ENCODE results near the gene MRGPRE.

MRGPRE gene

DNA sequence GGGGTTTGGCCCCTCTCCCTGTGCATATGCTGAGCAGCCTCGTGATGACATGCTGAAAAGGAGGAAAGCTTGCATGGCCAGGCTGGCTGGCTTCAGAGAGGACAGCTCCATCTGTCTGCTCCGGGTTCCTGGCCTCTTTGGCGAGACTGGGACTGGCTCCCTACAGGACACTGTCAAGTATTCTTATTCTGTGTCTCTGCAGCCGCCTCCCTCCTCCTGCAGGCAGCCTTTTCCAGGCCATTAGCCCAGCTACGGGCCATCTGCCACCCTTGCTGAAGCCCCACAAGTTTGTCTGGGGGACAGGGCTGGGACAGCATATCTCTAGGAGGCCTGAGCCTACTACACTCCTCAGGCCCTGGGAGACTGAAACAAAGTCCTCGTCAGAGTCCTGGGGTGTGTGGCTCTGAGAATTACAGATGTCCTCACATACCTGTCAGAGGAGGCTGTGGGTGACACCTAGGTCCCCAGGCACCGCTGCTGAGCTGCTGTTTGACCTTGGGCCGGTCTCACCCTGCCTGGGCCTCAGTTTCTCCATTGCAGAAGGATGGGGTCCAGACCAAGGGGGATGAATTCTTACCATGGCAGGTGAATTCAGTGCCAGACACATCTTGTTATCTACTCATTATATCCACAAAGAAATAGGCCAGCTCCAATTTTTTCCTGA lies 24.6 kb downstream of the MRGPRE start:
- no peak for DNase-seq

DNA sequence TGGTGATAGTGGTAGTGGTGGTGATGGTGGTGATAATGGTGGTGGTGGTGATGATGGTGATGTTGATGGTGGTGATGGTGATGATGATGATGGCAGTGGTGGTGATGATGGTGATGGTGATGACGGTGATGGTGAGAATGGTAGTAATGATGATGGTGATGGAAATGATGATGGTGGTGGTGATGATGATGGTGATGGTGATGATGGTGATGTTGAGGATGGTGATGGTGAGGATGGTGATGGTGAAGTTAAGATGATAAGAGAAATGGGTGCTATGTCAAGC lies 25.4 kb downstream of the MRGPRE start:
- DNase-seq: no peak

DNA sequence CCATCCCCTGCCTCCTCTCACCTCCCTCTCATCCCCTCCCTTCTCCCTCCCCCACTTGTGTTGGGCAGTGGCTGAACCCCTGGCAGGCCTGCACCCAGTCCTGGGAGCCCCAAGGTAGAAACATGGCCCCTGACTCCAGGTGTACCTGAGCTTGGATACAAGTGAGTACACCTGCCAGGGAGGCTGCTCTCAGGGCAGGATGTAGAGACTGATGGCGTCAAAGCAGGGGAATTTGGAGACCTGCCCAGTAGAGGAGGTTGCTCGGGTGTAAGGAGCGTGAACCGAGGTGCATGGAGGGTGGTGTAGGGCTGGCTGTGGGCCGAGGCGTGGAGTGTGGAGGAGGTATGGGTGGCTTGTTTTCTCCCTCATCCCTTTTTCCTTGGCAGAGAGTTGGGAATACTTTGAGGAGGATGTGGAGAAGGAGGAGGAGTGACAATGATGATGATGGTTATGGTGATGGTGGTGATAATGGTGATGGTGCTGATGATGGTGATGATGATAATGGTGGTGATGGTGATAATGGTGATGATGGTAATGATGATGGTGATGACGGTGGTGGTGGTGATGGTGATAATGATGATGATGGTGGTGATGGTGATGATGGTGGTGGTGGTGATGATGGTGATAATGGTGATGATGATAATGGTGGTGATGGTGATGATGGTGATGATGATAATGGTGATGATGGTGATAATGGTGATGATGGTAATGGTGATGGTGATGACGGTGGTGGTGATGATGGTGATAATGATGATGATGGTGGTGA lies 25.9 kb downstream of the MRGPRE start:
- no peak for DNase-seq

DNA sequence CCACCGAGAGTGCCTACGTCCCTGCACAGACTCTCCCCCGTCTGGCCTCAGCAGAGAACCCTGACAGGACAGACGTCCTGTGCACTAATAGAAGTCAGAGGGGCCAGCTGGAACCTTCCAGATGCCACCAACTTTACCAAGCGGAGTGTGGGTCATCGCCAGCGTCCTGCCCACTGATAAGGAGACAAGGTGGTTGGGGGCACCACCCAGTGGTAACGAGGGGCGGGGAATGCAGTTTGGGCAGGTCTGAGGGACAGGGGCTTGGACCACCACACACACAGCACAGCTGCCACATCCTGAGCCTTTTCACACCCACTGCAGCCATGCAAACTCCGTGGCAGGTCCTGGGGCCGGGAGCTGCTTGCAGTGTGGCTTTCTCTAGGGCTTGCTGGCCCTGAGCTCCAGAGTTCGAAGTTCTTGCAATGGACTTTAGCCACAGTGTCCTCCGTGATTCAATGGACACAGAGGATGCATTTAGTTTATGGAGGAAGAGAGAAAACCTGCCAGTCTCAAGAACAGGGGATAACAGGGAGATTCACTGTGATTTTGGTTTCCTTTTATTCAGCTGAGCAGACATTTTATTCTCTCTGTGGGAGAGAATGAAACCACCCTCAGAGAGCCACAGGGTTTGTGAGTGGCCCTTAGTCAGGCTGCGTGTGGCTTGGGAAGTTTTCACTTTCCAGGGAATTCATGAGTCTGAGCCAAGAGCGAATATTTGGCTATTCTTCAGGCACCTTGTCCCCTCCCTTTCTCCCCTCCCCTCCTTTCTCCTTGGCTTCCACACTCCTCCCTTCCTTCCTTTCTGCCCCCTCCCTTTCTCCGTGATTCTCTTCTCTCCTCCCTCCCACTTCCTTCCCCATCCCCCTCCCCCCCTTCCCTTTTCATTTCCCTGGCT lies 26.7 kb downstream of the MRGPRE start:
- no peak for DNase-seq

DNA sequence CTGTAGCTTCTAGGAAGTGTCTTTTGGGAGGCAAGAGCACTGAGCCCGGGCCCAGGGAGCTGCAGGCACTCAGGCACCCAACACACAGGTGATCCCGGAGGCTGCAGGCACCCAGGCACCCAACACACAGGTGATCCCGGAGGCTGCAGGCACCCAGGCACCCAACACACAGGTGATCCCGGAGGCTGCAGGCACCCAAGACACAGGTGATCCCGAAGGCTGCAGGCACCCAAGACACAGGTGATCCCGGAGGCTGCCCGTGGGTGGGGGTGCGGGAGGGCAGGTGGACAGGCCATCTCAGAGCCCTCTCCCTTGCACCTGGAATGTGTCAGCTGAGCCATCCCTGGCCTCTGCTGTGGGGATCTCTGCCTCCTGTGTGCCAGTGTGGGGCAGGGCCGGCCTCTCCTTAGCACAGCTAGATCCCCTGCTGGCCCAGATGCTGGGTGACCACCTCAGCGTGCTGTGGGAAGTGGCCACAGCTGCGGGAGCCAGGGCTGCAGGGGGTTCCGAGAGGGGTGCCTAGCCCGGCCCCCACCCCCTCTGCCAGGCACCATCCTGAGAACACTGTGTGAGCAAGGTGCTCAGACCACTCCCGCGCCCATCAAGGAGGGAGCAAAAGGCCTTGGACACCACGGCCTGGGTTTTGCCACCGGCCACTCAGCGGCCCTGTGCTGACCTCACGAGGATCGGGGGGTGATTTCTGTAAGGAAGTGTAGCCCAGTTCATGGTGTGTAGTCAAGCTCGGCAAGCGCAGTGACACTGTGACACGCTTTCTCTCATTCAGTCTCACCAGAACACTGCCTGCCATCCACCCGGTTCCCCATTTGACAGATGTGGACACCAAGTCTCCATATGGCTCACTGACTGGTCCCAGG lies 27.8 kb downstream of the MRGPRE start:
- DNase-seq: no peak

DNA sequence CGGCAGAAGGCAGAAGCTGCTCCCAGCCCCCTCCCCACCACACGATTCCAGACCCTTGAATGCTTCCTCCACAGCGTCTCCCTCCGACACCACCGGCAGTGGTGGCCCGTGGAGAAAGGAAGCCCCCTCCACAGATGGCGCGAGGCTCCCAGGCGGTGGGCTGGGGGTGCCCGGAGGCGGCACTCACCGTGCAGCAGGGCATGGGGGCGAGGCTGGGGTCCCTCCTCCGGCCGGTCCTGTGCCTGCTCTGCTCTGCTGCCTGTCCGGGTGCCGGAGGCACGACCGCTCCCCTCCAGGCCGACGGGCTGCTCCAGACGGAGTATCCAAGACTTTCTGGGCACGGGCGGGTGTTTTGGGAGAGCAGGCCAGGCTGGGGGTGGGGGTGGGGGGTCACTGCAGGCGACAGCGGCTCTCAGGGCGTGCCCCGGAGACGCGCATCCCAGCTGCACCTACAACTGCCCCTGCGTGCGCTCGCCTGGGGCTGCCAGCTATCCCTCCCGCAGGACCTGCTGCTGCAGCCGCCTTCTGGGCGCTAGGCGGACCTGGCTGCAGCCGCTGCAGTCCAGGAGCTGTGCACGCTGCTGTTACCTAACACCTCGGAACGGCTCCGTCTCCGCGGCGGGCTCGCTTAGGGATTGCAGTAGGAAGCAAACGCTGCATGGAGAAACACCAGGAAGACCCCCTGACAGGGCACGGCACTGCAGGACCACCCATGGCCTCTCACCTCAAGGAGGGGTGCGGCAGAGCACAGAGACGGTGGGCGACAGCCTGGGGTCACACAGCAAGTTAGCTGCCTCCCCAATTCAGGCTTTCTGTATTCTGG lies 28.8 kb downstream of the MRGPRE start:
- DNase-seq: no peak

DNA sequence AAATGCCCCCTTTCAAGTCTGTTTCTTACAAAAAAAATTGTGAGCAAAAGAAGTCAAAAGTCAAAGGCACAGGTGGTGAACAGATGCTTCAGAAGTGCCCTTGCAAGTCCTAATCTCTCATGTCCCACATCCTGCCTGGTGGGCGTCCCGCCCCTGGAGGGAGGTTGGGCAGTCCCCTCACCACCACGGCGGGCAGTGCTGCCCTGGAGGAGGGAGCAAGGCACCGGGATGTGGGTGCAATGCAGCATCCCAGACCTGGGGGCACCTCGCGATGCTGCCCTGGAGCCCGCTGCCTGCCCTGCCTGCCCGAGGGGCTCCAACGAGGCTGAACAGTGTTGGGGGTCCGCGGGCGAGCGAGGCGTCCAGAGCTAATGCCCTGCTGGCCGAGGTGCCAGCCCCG lies 29.5 kb downstream of the MRGPRE start:
- DNase-seq: no peak

DNA sequence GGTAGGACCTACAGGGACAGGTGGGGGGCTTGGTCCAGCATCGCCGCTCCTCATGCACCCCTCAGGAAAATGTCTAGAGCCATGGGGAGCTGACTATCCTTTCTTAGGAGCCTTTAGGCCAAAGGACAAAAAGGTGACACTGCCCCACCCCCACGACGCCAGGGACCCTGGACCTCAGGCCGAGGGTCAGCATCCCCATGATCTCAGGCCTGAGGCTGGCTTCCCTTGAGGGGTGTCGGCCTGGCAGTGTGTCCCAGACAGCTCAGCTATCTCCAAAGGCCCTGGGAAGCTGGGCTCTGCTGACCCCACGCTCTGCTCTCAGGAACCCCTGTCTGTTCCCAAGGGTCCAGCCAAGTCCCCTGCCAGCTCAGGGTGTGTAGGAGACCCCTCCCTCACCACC lies 29.9 kb downstream of the MRGPRE start:
- no peak for DNase-seq

DNA sequence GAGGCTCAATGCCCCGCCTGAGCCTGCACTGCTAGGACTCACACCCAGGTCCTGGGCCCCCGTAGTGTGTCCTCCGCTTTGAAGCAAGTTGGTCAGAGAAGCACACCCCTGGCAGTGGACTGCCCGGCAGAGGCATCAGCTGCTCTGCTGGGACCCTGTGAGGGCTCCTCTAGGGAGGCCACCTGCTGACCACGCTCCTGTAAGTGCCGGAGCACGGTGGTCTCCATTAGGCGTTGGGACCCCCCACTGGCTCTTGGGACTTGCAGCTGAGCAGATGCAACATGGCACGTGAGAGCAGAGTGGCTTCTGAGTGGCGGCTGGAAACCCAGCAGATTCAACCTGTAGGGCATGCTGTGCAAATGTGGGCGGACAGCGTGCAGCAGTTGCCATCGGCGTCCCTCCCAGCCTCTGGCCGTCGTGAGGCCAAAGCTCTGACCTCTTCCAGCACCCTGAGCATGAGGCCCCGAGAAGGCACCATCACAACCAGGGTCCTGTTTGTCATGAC lies 30.5 kb downstream of the MRGPRE start:
- DNase-seq: no peak

DNA sequence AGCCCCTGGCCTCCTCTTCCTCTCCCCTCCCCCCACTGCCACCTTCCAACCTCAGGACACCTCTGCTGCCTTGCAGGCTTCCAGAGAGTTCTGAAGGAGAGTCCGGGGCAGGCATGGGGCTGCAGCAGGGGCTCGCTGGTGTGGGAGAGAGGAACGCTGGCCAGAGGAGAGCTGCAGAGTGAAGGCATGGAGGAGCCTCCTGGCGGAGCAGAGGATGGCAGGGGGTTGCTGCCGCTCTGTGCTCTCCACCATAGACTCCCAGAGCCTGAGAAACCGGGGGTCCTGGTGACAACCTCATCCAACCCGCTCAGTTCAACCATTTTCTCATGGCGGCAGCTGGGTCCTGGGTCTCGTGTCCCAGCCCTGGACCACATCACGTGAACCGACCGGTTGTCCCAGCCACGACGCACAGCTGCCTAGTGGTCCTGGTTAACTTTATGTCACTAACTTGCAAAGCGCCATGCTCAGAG lies 31.1 kb downstream of the MRGPRE start:
- no peak for DNase-seq

DNA sequence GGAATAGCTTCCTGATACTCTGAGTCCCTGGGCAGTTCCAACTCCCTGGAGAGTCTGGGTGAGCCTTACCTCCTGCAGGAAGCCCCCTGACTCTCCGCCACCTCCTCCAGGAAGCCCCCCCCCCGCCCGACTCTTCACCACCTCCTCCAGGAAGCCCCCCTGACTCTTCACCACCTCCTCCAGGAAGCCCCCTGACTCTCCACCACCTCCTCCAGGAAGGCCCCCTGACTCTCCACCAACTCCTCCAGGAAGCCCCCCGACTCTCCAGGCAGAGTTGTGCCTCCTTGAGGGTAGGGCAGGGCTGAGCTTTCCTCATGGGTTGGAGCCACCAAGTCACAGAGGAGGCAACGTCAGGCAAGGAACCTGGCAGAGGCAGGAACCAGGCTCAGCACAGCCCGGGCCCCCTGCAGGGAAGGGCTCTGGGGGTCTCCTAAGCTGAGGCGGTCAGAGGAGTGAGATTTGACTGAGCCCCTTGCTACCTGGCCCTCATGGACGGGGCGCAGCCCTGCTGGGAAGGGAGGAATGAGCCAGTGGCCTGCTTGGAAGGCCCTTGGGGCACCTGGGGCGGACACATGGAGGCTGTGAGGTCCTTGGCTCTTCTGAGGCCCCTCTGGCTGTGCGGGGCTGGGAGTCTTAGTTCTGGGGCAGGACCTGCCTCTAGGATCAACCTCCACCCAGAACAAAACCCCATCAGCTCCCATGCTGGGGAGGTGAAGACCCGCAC lies 31.7 kb downstream of the MRGPRE start:
- DNase-seq: no peak

DNA sequence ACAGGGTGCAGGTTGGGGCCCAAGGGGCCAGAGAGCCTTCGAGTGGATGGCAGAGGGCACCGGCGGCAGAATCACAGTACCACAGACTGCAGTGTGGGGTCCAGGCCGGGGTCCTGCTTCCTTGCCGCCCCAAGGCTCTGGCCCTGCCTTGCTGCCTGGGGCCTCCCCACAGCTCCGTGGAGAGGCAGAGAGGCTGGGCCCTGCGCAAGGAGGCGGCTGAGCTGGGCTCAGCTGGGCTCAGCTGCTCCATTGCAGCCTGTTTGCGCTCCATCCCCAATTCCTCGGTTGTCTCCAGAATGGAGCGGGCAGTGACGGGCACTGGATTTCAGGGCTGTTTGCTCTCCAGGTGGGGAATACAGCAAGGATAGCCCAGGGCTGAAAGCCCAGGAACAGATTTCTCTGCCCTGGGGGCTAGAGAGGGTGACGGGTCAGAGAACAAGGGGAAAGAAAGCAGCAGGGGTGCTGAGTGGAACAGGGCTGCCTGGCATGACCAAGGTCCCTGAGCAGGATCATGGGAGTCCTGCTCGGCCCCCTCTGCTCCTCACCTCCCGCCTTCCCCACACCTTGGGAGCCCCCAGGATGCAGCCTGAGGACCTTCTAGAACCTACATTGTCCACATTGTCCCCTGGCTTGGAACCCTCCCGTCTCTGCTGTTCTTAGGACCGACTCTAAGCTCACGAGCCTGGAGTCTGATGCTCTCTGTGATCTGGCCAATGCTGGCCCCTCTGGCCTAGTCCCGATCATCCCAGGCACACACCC lies 32.5 kb downstream of the MRGPRE start:
- no peak for DNase-seq

DNA sequence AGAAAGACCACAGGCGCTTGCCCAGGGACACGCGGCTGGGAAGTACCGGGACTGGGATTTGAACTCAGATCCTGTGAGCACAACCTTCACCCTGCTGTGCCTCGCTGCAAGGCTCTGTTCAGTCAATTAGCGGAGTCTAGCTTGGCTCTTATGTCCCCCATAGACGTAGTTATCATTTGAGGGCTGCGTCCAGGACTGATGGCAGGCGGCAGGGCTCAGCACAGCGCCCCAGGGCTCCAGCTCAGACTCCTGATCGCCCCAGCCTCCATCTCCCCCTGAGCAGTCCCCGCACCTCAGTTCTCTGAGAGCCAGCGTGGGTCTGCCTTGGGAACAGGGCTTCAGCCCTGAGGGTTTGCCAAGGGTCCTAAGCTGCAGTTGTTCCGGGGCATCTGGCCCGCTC lies 33.4 kb downstream of the MRGPRE start:
- no peak for DNase-seq

DNA sequence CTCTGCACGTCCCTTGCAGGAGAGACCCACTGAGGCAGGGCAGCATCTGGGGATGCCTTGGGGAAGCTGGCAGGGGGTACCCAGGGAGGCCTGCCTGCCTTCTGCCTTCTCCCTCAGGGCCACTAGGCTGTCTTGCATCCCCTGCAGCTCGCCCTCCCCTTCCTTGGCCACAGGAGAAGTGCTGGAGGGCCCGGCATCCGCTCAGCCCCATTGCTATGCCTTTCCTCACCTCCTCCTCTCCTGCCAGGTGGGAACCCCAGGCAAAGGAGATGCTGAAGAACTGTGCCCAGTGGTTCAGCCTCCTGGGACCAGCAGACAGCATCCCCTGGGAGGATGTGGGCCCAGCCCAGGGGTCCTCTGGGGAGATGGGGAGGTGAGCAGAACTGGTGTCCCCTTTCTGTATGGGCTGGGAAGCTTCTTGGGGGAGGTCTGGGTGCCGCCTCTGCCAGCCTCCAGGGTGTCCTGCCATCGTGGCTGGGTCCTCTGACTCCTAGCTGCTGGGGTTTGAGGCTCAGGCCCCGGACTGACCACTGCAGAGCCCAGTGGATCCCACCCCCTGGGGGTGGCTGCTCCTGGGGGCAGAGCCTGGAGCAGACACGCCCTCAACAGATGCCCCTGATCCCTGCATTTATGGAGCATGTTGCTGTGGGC lies 34.2 kb downstream of the MRGPRE start:
- DNase-seq: no peak

DNA sequence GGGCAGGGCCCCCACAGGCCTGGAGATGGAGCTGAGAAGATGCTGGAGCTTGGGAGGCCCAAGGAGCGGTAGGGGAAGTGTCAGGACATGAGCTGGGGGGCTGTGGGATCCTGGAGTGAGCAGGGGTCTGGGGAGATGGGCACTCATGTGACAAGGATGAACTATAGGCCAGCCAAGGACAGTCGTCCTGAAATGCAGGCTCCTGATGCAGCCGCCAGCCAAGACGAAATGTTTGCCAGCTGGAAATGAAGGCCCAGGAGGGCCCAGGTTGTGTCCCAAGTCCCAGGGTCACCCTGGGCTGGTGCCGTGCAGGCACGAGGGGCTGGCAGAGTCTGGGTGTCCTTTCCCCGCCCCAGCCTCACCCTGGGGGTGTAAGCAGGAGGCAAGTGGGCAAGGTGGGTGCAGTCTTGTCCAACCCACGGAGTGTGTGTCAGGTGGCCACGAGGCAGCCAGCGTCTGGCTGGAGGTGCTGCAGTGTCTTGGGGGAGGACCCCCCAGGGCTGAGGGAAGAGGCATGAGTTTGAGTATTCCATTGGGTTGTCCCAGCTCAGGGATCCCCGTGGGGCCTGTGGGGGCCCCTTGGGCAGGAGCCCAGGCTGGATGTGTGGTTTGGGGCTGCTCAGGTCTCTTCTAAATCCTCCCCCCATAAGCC lies 35.0 kb downstream of the MRGPRE start:
- DNase-seq: no peak

DNA sequence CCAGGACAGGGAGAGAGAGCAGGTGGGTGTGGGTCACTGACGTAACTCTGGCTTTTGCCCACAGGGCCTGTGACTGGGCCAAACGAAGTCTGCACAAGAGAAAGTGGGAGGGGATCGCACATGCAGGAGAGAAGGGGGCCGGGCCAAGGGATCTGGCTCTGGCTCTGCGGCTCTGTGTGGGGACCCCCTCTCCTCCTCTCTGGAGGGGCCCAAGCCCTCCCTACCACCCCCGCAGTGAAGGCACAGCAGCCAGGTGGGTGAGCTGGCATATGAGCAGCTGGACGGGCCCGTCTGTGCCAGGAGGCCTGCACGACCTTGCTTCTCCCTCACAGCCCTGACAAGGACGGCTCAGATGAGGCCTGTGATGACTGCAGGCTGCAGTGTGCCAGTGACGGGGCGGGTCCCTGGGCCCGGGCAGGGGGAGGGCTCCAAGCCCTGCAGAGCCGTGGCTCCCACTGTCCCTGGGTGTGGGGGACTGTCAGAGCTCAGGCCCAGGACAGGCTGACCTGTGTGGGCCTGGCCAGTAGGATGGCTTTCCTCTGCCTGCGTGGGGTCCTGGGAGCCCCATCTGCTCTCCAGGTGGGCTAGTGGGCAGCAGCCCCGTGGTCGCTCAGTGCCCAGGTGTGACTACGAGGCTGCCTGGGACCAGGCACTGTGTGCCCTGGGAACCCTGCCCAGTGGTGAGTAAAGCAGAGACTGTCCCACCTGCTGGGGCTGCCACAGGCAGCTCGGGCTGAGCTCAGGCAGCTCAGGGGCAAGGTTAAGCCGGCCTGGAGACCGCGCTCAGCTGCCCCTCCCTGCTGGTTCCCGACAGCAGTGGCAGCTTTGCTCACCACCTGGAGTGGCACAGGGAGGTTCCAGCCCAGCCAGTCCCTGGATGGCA lies 35.8 kb downstream of the MRGPRE start:
- DNase-seq: no peak

DNA sequence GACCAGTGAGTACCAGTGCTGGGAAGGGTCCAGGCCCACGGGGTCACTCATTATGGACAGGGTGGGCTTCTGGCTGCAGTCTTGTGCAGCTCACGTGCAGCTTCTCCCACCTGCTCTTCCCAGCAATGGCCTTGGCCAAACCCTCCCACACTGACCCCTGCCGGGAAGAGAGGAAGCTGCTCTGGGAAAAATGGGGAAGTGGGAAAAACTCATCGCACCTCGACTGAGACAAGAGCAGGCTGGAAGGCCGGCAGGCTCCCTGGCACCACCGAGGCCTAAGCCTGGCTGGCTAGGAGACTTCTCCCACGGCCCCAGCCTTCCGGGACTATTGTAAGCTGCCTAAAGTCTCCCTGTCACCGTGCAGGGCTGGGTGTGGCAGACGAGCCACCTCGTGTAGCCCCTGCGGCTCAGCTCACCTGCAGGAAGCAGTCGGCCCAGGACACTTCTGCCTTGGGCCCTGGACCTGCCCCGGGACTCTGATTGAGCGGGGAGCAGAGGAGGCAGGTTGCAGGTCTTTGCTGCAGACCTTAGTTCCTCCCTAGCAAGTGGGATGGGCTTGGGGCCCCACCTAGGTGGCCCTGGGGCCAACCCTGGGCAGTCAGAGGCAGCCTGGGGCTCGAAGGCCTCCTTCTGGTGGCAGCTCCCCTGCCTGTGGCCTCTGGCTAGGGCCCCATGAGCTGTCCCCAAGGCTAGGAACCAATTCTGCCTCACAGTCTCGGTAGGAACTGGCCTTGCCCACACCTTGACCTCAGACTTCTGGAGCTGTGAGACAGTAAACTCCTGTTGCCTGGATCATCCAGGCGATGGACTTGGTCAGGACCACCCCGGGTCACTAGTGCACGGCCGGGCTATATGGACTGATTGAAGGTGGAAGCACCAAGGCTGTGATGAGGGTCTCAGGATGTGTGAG lies 36.7 kb downstream of the MRGPRE start:
- no peak for DNase-seq

All from NCI-H2171 (cell line).